Common myeloid progenitor, CD34-positive (primary cell): ENCODE data around the gene COCH.
"Not testable (repeated sequence)": the region's sequence is repeated elsewhere in the genome, so short reads cannot be mapped to it uniquely, and the experiment has no call there.

ENCODE experiments used
- CTCF ChIA-PET: fragments of 350-600 bp; sonication (Branson Sonifier 250); formaldehyde crosslinking; loops from one replicate; lab custom pipeline; 2021; ENCODE audit warnings: antibody characterized with exemption; lab: Charles Lee
- POLR2A ChIA-PET: fragments of 350-600 bp; sonication (Branson Sonifier 250); formaldehyde crosslinking; loops from one replicate; lab custom pipeline; 2021; ENCODE audit warnings: antibody characterized with exemption; lab: Charles Lee
- DNase-seq, 3 donors: peaks; one replicate each; pipeline versions ENCODE4 v3.0.0 to v3.0.0-alpha.2; 2013
- H3K27ac ChIP-seq, 2 experiments: 1 replicate in 1 of 2; 2 replicates in 1 of 2; pipeline ENCODE4 v1.7.0; 2013; ENCODE audit warnings: inconsistent platforms in 2 of 2, low read length in 2 of 2, mild to moderate bottlenecking in 2 of 2, low read depth in 1 of 2, moderate library complexity in 1 of 2; ENCODE audit not compliant: severe bottlenecking in 2 of 2, insufficient read depth in 1 of 2, poor library complexity in 1 of 2
- H3K27me3 ChIP-seq, 5 experiments: replicated peaks in 2 of 5; 1 replicate in 3 of 5; 2 replicates in 2 of 5; pipeline versions ENCODE4 v1.6.1 to v1.7.0; 2013; ENCODE audit warnings: low read length in 4 of 5, mild to moderate bottlenecking in 2 of 5, moderate library complexity in 2 of 5, inconsistent platforms in 1 of 5; ENCODE audit not compliant: insufficient read depth in 5 of 5, control insufficient read depth in 4 of 5
- H3K36me3 ChIP-seq, 4 experiments: 1 replicate in 2 of 4; 2 replicates in 2 of 4; pipeline versions ENCODE4 v1.6.1 to v1.7.0; 2013; ENCODE audit warnings: low read length in 3 of 4, control low read depth in 1 of 4, mild to moderate bottlenecking in 1 of 4; ENCODE audit not compliant: control insufficient read depth in 4 of 4, insufficient read depth in 4 of 4
- H3K4me1 ChIP-seq, 4 experiments: 1 replicate in 3 of 4; 2 replicates in 1 of 4; pipeline versions ENCODE4 v1.6.1 to v1.7.1; 2013; ENCODE audit warnings: low read length in 3 of 4, mild to moderate bottlenecking in 3 of 4, control low read depth in 1 of 4, inconsistent platforms in 1 of 4, moderate library complexity in 1 of 4; ENCODE audit not compliant: control insufficient read depth in 4 of 4, insufficient read depth in 4 of 4; ENCODE audit errors: control extremely low read depth in 1 of 4
- H3K4me3 ChIP-seq, 7 experiments: 1 replicate in 4 of 7; 2 replicates in 3 of 7; pipeline versions ENCODE4 v1.5.1 to v1.7.0; 2013; ENCODE audit warnings: mild to moderate bottlenecking in 7 of 7, low read length in 6 of 7, moderate library complexity in 6 of 7, inconsistent platforms in 2 of 7, low read depth in 2 of 7, control low read depth in 1 of 7; ENCODE audit not compliant: insufficient read depth in 4 of 7, control insufficient read depth in 1 of 7; ENCODE audit errors: extremely low read depth in 1 of 7
- H3K9me3 ChIP-seq, 5 experiments: 1 replicate in 4 of 5; 2 replicates in 1 of 5; pipeline versions ENCODE4 v1.6.1 to v1.7.1; 2013; ENCODE audit warnings: low read length in 4 of 5, mild to moderate bottlenecking in 2 of 5, inconsistent platforms in 1 of 5, low read depth in 1 of 5, moderate library complexity in 1 of 5; ENCODE audit not compliant: control insufficient read depth in 4 of 5, insufficient read depth in 2 of 5; ENCODE audit errors: control extremely low read depth in 1 of 5
- WGBS: methylation state at CpG from one replicate; pipeline ENCODE4 v1.1.5; 2013; ENCODE audit not compliant: insufficient coverage; 5-methylcytosine and 5-hydroxymethylcytosine counted together

The COCH gene

DNA sequence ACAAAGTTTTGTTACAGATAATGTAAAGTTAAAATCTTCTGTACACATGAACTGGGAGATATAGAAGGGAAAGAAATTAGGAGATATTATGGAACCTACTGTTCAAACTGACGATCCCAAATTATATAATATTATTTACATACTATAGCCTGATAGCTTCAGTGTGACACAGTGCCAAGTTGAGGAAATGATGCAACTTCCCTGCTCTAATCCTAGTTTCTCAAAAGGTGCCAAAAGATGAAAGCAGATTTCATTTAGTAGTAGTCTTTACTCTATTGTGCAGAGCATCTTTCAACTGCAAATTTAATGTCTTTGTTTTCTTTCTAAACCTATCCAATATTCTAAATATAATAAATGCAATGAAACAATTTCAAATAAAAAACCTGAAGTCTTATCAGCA lies 46.9 kb downstream of the COCH start:
- POLR2A ChIA-PET, result no interaction called here
- DNase-seq, result peak; percentile 10 to 34 (median 21)
- CTCF ChIA-PET, result interaction anchor here (1.9 kb wide), 1 partner anchor 9 kb away, joined by 5 read pairs; no protein-coding TSS in a partner anchor
- Histone ChIP-seq H3K9me3 (no peaks in the 10 kb centered on the region), H3K36me3 (peaks cover 4 to 18% (median 9%) of the 10 kb centered on the region in 4 experiments), H3K27ac (no peak overlapping the region), H3K4me1 (peaks cover 0 to 11% (median 3%) of the 10 kb centered on the region in 4 experiments), H3K4me3 (no peak overlapping the region), H3K27me3 (no peaks in the 10 kb centered on the region)
- WGBS, result no CpG with 5 or more reads among the region's 1 CpG

DNA sequence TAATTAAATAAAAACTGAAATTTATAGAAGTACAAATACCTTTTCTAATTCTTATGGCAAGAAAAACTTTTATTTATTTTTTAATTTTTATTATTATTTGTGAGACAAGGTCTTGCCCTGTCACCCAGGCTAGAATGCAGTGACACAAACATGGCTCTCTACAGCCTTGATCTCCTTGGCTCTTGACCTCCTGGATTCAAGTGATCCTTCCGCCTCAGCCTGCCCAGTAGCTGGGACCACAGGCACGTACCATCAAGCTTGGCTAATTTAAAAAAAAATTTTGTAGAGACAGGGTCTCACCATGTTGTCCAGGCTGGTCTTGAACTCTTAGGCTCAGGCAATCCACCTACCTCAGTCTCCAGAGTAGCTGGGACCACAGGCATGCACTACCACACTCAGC lies 47.4 kb downstream of the COCH start:
- Histone ChIP-seq H3K9me3 (no peaks in the 10 kb centered on the region), H3K4me1 (peaks cover 0 to 11% (median 3%) of the 10 kb centered on the region in 4 experiments), H3K27me3 (no peaks in the 10 kb centered on the region), H3K36me3 (peaks cover 4 to 16% (median 10%) of the 10 kb centered on the region in 4 experiments), H3K27ac (no peak overlapping the region), H3K4me3 (no peak overlapping the region)
- WGBS, result 100% methylated on average over 2 of the region's 2 CpGs
- DNase-seq, result no peak
- ChIA-PET CTCF (interaction anchor here (1.3 to 1.9 kb wide), 2 partner anchors 9 to 23 kb away, joined by 3 to 5 read pairs; no protein-coding TSS in a partner anchor), POLR2A (no interaction called here)

DNA sequence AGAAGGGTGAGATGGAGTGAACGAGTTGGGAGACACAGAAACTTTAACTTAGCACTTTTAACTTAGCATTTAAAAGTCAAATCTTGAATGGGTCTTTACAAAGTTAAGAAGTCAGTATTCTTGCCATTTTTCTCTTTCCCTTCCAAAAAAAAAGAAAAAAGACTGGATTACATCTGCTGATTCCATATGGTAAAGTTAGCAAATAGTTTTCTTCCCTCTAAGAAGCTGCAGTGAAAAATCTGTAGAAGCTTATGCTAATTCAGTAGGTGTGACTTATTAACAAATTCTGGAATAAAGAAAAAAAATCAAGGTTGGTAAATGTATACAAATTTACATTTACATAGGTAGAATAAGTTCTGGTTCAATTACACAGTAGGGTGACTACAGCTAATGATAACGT lies 50.9 kb downstream of the COCH start:
- POLR2A ChIA-PET, result no interaction called here
- Histone ChIP-seq H3K36me3 (peaks cover 0 to 10% (median 7%) of the 10 kb centered on the region in 4 experiments), H3K4me3 (no peak overlapping the region), H3K4me1 (peaks cover 0 to 21% (median 3%) of the 10 kb centered on the region in 4 experiments), H3K9me3 (no peaks in the 10 kb centered on the region), H3K27me3 (no peaks in the 10 kb centered on the region), H3K27ac (no peak overlapping the region)
- CTCF ChIA-PET, result no interaction called here
- DNase-seq, result no peak
- no CpG with 5 or more reads among the region's 2 CpGs for WGBS

DNA sequence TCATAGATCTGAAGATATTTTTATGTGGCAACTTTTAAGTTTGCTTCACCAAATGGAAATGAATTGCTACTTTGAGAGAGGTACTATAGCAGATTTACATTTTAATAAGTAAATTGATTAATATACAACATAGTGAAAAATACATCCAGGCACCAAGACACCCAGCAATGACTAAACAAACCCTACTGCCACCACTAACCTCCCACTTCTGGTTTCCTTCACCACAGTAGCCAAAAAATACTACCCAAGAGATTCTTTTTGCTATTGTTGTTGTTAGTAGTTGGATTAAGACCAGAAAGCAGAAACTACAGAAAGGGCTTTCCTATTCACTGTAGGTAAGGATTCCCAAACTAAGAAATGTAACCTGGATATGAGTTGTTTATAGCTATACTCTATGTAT lies 54.1 kb downstream of the COCH start:
- CTCF ChIA-PET, result no interaction called here
- DNase-seq, result peak in 2 of 3 donors; percentile 54 to 56
- Histone ChIP-seq H3K27ac (no peak overlapping the region), H3K9me3 (no peaks in the 10 kb centered on the region), H3K4me3 (no peak overlapping the region), H3K27me3 (no peaks in the 10 kb centered on the region), H3K36me3 (peaks cover 0 to 10% (median 5%) of the 10 kb centered on the region in 4 experiments), H3K4me1 (peaks cover 0 to 10% (median 0%) of the 10 kb centered on the region in 4 experiments)
- POLR2A ChIA-PET, result no interaction called here

DNA sequence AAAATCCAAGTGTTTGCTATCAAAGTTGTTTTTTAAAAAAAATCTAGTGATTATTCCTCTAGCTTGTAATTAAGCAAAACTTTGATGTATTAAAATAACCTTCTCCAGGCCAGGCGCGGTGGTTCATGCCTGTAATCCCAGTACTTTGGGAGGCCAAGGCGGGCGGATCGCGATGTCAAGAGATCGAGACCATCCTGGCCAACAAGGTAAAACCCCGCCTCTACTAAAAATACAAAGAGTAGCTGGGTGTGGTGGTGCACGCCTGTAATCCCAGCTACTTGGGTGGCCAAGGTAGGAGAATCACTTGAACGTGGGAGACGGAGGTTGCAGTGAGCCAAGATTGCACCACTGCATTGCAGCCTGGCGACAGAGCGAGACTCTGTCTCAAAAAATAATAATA lies 59.6 kb downstream of the COCH start:
- H3K27ac ChIP-seq, H3K9me3 ChIP-seq, POLR2A ChIA-PET, H3K4me1 ChIP-seq, DNase-seq, H3K27me3 ChIP-seq, H3K4me3 ChIP-seq: not testable (repeated sequence)
- H3K36me3 ChIP-seq, result peaks cover 4 to 34% (median 19%) of the 10 kb centered on the region in 4 experiments
- CTCF ChIA-PET, result interaction anchor here (1.0 kb wide), 1 partner anchor 20 kb away, joined by 5 read pairs; no protein-coding TSS in a partner anchor
- WGBS, result 100% methylated on average over 1 of the region's 13 CpGs

DNA sequence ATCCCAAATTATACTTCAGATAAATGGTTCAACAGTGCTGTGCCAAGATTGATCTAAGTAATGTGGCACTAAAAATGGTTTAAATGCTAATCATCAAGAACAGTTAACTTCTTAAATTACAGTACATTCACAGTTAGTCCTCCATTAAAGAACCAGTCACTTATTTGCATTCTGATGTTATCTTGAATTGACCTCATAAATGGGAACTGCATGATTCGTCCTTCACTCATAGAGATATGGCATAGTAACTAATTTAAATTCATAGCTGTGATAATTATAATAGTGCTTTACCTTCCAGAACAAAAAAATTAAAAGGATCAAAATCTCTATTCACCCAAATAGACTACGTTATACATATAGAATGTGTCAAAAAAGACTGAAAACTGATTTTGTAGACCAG lies 61.1 kb downstream of the COCH start:
- POLR2A ChIA-PET, result no interaction called here
- no peak overlapping the region for H3K27ac ChIP-seq
- CTCF ChIA-PET, result no interaction called here
- peaks cover 7 to 35% (median 21%) of the 10 kb centered on the region in 4 experiments for H3K36me3 ChIP-seq
- DNase-seq, result no peak
- no peaks in the 10 kb centered on the region for H3K4me1 ChIP-seq
- H3K27me3 ChIP-seq, result no peaks in the 10 kb centered on the region
- WGBS, result no CpG with 5 or more reads among the region's 2 CpGs
- no peak overlapping the region for H3K4me3 ChIP-seq
- no peaks in the 10 kb centered on the region for H3K9me3 ChIP-seq

DNA sequence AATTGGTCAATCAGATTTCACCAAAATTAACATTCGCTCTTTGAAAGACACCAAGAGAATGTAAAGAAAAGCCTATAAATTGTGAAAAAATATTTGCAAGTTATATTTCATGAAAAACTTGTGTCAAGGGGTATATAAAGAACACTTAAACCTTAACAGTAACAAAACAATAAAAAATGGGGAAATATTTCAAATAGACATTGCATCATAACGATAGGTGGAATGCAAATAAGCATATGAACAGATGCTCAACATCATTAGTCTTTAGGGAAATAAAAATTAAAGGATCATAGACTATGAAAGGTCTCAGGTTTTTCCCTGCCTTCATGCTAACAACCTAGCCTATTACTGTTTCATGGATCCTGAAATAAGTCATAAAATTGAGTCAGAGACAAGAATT lies 64.3 kb downstream of the COCH start:
- H3K4me3 ChIP-seq, result no peak overlapping the region
- WGBS, result no CpG with 5 or more reads among the region's 2 CpGs
- DNase-seq, result no peak
- H3K36me3 ChIP-seq, result peaks cover 11 to 44% (median 27%) of the 10 kb centered on the region in 4 experiments
- CTCF ChIA-PET, result interaction anchor here (1.0 kb wide), 1 partner anchor 144 kb away, joined by 3 read pairs; no protein-coding TSS in a partner anchor
- no peaks in the 10 kb centered on the region for H3K27me3 ChIP-seq
- POLR2A ChIA-PET, result no interaction called here
- no peaks in the 10 kb centered on the region for H3K4me1 ChIP-seq
- H3K9me3 ChIP-seq, result no peaks in the 10 kb centered on the region
- H3K27ac ChIP-seq, result no peak overlapping the region
